GM11168 (cell line): Measurements from ENCODE around the gene LRRC73.
"Not testable (repeated sequence)": the region's sequence is repeated elsewhere in the genome, so short reads cannot be mapped to it uniquely, and the experiment has no call there.

Experiments used
- in situ Hi-C: fragments of 300-500 bp; cut with MboI; formaldehyde crosslinking; loops from one replicate; pipeline ENCODE4 v1.12.0; 2022; ENCODE audit warnings: low sequenced_read_pairs; ENCODE audit not compliant: unreplicated experiment

LRRC73 gene, protein sequence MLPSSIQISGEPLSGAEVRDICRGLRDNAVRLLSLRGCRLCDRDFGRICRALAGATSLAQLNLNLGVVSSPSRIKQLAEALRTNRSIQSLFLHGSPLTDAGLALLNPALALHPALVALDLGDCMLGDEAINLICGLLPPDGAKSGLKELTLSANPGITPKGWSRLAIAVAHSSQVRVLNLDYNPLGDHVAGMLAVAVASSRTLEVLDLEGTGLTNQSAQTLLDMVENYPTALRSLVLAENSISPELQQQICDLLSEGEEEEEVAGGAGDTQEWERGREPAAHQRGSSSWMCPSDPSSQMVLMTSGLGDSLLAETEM

DNA sequence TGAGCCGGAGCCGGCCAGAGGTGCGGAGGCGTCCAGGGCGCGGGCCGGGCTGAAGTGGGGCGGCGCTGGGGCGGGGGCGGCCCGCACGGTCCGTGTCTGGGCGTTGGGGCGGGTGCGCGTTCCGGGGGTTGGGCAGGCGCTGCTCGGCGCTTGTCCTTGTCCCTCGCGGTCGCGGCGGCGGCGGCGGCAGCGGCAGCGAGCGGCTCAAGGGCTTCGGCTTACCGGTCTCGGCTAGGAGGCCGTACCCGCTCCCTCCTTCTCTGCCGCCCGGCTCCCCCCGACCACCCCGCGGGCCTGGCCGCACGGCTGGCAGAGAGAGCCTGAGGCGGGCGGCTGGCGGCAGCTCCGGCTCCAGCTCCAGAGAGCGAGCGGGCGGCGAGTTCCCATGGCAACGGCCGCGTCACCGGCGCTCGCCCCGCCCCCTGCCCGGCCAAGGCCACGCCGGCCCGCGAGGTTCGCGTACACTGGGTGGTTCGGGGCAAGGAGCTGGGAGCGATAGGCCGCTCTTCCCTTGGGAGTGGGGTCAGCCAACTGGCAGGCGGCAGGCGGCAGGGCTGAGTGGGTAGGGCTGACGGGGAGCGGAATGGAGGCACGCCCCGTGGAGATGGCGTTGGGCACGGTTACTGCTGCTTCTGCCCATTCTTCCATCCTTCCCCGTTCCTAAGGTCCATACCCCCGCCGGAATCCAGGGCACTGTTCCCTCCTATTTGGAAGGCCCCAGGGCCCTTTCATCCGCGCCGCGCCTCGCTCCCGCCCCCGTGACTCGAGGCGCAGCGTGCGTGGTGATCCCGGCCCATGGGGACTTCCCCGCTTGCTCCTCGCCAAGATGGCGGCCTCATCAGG lies at the start of gene LRRC73:
TSS of gene LRRC73 (minus strand) at position 363 of the 843 bp plus-strand sequence. CDS start 561 bp downstream, outside the sequence.
- in situ Hi-C loops, result loop anchor here (10.0 kb wide), 1 partner anchor 245 kb away; no protein-coding TSS in a partner anchor

DNA sequence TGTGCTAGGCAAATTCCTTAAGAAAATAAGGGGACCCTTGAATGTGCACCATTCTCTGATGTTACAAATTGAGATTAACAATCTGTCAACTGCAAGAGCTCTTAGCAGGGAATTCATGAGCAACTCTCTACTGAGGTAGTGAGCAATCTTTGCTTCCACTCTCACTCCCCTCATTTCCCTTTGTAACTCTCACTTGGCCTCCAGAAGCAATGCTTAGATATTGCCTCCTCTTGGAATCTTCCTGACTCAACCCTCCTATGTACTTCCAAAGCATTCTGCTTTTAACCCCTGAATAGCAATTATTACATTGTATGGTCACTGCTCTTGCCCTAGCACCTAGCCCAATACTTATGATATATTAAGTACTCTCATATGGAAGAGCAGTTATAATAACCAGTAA lies 49.2 kb upstream of the LRRC73 start:
- in situ Hi-C loops, result no loop called here

DNA sequence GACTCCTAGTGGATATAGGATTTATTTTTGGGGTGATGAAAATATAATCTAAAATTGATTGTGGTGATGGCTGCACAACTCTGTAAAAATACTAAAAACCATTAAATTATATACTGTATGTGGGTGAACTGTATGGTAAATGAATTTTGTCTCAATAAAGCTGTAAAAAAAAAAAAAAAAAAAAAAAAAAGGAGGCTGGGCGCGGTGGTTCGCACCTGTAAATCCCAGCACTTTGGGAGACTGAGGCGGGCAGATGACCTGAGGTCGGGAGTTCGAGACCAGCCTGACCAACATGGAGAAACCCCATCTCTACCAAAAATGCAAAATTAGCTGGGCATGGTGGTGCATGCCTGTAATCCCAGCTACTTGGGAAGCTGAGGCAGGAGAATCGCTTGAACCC lies 47.5 kb upstream of the LRRC73 start:
- in situ Hi-C loops, result not testable (repeated sequence)

DNA sequence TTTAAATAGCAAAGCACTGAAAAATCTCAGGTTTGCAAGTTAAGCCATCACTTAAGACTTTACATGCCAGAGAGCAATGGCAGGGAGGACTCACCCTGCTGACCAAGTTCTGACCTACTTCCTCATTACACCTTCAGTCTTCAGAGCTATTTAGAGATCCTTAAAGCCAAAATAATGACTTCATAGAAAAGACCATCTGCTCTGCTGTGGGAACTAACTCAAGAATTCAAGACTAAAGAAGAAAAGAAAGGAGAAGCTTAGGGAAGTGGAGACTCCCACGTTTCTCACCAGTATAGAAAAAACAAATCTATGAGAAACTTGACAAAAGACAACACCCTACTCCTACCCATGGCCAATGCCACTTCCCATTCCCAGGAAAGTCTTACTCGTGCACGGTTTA lies 37.1 kb upstream of the LRRC73 start:
- in situ Hi-C loops, result no loop called here

DNA sequence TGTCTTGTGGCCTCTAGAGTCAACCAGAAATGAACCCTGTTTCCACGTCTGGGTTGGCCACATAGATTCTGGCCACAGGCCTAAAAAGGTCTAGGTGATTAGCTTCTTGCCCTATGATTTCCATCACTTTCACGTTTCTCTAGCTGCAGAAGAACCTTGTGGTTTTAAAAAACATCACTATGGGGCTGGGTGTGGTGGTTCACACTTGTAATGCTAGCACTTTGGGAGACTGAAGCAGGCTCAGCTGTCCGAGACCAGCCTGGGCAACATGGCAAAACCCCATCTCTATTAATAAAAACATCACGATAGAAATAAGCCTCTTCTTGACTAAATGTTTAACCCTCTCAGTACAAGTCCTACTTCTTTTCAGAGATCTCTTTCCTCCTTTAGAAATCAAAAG lies 34.3 kb upstream of the LRRC73 start:
- in situ Hi-C loops, result no loop called here

DNA sequence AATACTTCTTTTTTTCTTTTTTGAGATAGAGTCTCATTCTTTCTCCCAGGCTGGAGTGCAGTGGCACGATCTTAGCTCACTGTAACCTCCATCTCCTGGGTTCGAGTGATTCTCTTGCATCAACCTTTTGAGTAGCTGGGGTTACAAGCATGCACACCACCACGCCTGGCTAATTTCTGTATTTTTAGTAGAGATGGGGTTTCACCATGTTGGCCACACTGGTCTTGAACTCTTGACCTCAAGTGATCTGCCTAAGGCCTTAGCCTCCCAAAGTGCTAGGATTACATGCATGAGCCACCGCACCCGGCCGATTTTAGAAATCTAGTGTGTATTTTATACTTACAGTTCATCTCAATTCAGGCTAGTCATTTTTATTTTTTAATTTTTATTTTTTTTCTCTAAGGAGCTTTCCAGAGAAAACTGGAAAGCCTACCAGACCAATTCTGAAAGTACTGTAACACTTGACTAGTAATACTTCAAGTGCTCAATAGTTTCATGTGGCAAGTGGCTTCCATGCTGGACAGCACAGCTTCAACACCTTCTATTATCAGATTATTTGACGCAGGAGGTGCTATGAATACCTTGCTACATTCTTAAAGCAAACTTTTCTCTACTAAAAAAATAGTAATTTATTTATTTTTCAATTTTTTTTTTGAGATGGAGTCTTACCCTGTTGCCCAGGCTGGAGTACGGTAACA lies 31.8 kb upstream of the LRRC73 start:
- in situ Hi-C loops, result no loop called here

DNA sequence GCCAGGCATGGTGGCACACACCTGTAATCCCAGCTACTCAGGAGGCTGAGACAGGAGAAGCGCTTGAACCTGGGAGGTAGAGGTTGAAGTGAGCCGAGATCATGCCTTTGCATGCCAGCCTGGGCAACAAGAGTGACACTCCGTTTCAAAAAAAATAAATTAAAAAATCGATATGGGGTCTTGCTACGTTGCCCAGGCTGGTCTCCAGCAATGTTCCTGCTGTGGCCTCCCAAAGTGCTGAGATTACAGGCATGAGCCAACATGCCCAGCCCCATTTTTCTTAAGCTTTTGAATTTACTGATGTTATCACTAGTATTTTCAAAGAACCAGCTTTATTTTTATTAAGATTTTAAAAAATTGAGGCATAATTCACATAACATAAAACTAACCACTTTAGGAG lies 30.4 kb upstream of the LRRC73 start:
- in situ Hi-C loops, result no loop called here

DNA sequence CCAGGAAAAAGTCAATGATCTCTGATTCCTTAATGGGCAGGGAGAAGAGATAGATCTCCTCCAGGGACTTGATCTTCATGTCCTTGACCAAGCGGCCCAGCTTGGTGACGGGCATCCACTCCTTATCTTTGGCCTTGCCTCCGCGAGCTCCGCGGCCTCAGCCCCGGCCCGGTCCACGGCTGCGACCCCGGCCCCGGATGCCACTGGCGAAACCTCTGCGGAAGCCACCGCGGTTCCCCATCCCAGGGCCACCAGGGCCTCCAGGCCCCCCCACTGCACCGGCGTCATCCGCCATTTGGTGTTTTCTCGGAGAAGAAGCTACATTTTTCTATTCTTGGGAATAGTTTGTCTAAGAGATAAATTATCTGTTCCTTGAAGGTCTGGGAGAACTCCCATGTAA lies 29.3 kb upstream of the LRRC73 start:
- in situ Hi-C loops, result not testable (repeated sequence)

DNA sequence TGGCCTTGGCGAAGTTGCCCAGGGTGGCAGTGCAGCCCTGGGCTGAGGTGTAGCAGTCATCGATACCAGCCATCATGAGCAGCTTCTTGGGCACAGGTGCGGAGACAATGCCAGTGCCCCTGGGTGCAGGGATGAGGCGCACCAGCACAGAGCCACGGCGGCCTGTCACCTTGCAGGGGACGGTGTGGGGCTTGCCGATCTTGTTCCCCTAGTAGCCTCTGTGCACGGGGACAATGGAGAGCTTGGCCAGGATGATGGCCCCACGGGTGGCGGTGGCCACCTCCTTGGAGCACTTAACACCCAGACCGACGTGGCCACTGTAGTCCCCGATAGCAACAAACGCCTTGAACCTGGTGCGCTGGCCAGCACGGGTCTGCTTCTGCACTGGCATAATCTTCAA lies 28.8 kb upstream of the LRRC73 start:
- in situ Hi-C loops, result not testable (repeated sequence)

DNA sequence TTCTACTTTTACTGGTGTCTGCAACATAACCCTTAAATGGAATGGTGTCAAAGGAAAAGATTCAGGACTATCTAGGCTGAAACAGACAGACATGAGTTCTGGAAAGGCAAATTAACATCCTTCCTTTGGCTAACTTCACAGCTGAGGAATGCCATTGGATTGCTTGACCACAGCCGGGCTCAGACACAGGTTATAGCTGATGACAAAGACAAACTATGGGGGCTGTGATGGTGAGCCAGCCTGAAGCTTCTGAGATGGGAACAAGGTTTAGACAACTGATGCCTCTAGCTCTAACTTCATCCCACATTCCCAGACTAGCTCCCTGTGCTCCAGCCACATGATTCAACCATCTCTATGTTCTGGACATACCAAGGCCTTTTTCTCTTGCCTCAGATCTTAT lies 22.1 kb upstream of the LRRC73 start:
- in situ Hi-C loops, result no loop called here

DNA sequence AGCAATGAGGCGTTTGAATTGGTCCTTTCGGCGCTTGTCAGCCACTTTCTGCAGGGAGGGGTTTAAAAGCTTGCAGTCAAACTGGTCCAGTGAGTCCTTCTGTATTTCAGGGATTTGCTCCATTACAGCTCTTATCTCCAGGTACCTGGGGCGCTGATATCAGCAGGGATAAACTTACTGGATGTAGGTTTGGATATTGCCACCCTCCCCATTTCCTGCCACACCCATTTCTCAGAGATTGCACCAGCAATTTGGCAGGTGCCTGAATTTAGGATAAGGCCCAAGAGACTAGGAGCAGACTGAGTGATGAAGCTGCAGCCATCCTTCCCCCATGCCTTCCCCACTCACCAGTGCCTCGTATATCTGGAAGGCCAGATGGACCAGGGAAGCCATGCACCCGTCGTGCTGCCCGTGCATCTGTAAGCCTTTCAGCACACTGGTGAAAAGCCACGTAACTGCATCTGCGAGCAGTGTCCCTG lies 14.4 kb upstream of the LRRC73 start:
- in situ Hi-C loops, result no loop called here

DNA sequence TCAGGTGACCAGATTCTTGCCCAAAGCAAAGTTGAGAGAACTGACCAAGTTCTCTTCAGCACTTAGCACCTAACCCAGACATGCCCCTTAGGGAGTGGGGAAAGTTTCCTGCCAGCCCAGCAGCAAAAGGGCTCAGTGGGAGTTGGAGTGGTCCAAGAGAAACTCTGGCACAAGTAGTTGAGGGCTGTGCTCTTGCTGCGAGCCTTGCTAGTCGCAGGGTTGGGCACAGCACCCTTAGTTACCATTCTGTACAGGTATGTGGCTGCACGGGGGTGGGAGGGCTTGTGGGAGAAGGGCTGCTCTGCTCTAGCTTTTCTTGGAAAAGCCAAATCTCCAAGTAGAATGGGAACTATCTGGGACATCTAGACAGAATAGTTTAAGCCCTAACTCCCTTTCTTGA lies 13.1 kb upstream of the LRRC73 start:
- in situ Hi-C loops, result no loop called here

DNA sequence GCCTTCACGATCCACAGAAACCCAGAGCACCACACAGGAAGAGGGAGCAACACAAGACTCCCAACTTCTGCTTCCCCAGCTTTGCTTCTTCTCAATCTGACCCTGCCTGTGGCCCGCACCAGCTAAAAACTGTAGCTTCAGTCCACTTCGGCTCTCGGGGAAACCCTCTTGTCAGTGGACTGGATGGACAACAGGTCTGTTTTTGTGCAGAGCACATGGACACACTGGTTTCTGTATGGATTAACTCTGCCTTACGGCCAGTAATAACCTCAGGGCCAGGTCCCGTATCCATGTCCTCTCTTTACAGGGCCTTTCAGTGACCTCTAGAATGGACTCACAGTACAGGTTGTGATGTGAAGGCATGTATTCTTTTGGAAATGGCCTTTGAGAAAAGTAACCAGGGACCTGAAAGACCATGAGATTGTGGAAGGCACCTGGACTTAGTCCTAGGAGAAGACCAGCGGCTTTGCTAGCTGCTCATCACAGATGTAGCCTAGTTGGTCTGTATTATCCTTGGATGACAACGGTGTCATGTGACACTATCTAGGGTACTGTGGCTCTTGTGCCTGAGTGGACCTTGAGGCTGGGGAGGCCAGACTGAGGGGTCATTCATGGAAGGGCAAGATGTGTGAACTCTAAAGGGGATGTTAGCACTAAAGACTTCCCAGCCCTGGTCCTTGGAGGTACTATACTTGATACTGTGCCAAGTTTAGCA lies 12.6 kb upstream of the LRRC73 start:
- in situ Hi-C loops, result no loop called here

DNA sequence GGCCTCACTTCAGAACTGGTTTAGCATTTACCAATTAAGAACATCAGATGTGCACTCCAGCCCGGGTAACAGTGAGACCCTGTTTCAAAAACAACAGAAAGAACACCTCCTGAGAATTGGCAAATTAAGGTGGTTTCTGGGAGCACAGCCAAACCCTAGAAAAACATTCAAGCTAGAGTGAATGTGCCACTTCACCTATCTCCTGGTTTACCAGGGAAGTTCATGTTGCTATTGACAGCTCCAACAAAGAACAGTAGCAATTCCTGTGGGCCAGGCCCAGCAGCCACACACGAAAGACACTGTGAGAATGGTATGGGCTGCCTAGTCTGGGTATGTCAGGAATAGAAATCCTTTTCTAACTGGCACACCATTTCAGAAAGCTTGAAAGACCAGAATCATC lies 11.7 kb upstream of the LRRC73 start:
- in situ Hi-C loops, result no loop called here

DNA sequence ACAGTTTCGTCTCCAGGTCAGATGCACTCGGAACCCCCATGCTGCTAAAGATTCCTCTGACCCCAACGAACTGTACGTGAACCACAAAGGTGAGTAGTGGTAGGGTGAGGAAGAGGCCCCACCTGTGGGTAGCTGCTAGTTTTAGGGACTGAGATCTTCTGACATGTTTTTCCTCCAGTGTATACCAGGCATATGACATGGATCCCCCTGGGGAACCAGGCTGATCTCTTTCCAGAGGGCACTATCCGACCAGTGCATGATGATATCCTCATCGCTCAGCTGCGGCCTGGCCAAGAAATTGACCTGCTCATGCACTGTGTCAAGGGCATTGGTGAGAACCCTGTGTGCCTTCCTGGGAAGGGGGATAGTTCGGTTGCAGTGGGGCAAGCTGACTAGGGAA lies 10.0 kb upstream of the LRRC73 start:
- in situ Hi-C loops, result no loop called here

DNA sequence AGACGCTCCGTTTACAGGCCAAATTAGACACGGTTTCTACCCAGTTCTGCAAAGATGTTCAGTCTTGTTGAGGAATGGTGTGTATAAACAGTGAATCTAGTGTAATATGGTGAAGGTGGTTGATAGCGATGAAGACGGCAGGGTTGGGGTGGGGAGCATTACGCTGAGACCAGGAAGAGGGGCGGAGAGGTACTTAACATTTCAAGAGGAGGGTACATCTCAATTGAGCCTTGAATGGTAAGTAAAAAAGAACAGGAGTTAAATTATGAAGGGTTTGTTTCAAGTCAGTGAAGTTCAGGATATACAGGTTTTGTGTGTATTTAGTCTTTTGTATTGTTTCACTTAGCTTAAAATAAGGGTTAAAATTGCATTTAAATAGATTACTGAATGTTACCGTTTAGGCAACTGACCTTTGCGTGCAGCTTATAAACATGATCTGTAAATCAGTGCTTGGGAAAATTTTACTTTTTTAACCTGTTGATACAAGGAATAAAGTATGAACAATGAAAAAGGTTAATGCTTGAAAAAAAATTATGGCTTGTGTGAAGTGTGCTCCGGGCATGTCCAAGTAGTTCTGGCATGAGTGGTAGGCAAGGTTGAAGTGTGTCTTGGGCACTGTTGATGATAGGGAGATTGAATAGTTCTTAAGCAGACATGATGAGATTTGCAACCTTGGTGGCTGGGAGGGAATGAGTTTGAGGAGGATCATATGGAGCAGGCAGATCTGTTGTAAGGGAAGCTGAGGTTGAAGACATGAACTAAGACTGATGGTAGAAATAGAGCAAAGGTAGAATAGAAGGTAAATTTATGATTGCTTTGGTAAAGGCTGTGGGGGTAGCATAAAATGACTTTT lies 7.6 kb upstream of the LRRC73 start:
- in situ Hi-C loops, result no loop called here

DNA sequence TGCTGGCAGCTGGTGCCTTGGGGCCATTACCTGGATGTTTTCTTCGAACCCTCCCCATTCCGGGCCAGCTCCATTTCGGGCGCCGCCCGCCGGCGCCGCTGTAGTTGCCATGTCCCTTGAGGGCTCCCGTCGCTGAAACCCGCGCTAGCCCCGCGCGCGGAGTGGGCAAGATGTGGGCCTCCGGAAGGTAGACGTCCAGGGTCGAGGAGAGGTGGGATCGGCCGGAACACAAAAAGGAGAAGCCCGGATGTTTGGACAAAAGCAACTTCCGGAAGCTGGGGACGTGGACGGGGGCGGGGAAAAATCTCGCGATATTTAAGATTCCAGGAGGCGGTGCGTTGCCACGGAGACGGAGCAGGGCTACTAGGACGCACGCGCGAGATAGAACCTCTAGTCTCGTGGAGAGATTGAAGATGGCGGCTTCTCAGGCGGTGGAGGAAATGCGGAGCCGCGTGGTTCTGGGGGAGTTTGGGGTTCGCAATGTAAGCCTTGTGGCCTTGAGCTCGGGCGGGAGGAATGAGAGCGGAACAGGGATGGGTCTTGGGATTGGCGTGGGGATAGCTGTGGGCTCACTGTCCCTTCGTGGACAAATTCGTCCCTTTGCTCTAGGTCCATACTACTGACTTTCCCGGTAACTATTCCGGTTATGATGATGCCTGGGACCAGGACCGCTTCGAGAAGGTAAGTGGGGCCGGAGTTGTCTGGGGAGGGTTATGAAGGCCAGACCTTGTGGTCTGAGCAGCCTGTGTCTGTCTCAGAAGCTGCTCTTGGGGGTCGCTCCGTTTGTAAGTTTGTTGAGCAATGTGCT lies 6.8 kb upstream of the LRRC73 start, which contains the start of the genes POLR1C and YIPF3:
TSS of gene POLR1C (plus strand) at position 393 of the 808 bp plus-strand sequence. CDS start at position 414, 21 bp downstream.
TSS of gene YIPF3 (minus strand) at position 230 of the 808 bp plus-strand sequence. CDS start at position 111, 119 bp downstream.
- in situ Hi-C loops, result no loop called here

DNA sequence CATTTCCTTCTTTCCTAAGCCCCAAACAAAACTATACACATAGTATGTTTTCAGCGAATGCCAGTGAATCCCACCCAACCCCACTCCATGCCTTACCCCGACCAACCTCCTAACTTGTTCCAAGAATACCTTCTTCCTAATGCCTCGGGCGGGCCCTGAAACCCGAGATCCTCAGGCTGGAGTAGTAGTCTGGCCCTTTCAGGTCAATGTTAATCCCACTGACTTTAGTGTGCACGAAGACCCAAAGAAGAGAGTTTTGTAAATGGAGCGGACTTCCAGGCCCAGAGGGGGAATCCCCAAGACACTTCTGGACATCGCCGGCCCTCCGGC lies 6.2 kb upstream of the LRRC73 start:
- in situ Hi-C loops, result no loop called here
